Calu3 (cell line): ENCODE results near the gene HAUS3. TPM values are rescaled to one million over a fixed set of nuclear protein-coding genes. Genes with fewer than 3 reads are reported as not detected.

Source experiments
- BruUV-seq: library from RNA; stranded (reverse); fragments of 400-500 nt; replicated peaks from 2 replicates; lab custom pipeline; 2021; lab: Mats Ljungman, UMichigan
- CTCF ChIA-PET: fragments of 300-600 bp; sonication (Branson Sonifier 250); formaldehyde crosslinking; loops from one replicate; lab custom pipeline; 2022; ENCODE audit warnings: antibody characterized with exemption; lab: Charles Lee
- DNase-seq: peaks from one replicate; pipeline ENCODE4 v3.0.0; 2022
- H3K27ac Mint-ChIP-seq: one replicate; pipeline ENCODE4 v1.8.0; 2022; ENCODE audit warnings: mixed read lengths; ENCODE audit not compliant: unreplicated experiment
- H3K27me3 Mint-ChIP-seq: one replicate; pipeline ENCODE4 v1.8.0; 2022; ENCODE audit warnings: mixed read lengths; ENCODE audit not compliant: unreplicated experiment
- H3K36me3 Mint-ChIP-seq: one replicate; pipeline ENCODE4 v1.8.0; 2022; ENCODE audit warnings: mild to moderate bottlenecking, moderate library complexity, mixed read lengths; ENCODE audit not compliant: insufficient read depth, unreplicated experiment
- H3K4me1 Mint-ChIP-seq: one replicate; pipeline ENCODE4 v1.8.0; 2022; ENCODE audit warnings: mild to moderate bottlenecking, low read depth, mixed read lengths; ENCODE audit not compliant: unreplicated experiment
- H3K4me3 Mint-ChIP-seq: one replicate; pipeline ENCODE4 v1.8.0; 2022; ENCODE audit warnings: mild to moderate bottlenecking, low read depth, moderate library complexity, mixed read lengths; ENCODE audit not compliant: unreplicated experiment
- H3K9me3 Mint-ChIP-seq: one replicate; pipeline ENCODE4 v1.8.0; 2022; ENCODE audit warnings: low read depth, mixed read lengths; ENCODE audit not compliant: unreplicated experiment
- CTCF ChIP-seq: fragments of 200-600 bp; IDR thresholded peaks from one replicate; pipeline ENCODE4 v1.8.0; 2022; ENCODE audit warnings: antibody characterized with exemption; ENCODE audit not compliant: unreplicated experiment
- intact Hi-C: fragments of 100-400 bp; cut with micrococcal nuclease; formaldehyde crosslinking; loops from one replicate; pipeline ENCODE4 v1.10.0; 2022; ENCODE audit not compliant: unreplicated experiment
- total RNA-seq: library from RNA; stranded (reverse); gene quantifications from 2 replicates; pipeline ENCODE4 v1.2.3, GENCODE V29; 2022

Gene HAUS3
- total RNA-seq, 1 experiment from 2014 or later = 13.4 TPM

GRCh38 chr4:2248044-2248780 is 6.3 kb upstream of the HAUS3 start:
- no peak overlapping the region for H3K4me3 Mint-ChIP-seq
- intact Hi-C loops = no loop called here

GRCh38 chr4:2247128-2248043 is 5.5 kb upstream of the HAUS3 start:
- no TSS peak for BruUV-seq
- CTCF ChIA-PET = no interaction called here
- intact Hi-C loops = no loop called here
- no peak overlapping the region for H3K4me3 Mint-ChIP-seq
- no peaks in the 10 kb centered on the region for H3K9me3 Mint-ChIP-seq
- H3K4me1 Mint-ChIP-seq = peaks cover 9% of the 10 kb centered on the region
- no peak for DNase-seq
- no peak overlapping the region for H3K27ac Mint-ChIP-seq
- H3K27me3 Mint-ChIP-seq = peaks cover 14% of the 10 kb centered on the region
- H3K36me3 Mint-ChIP-seq = peaks cover 7% of the 10 kb centered on the region
- TF ChIP-seq CTCF = no peak

More at GRCh38 chr4:2248044-2248780, 6.3 kb upstream of the HAUS3 start:
- H3K27ac Mint-ChIP-seq = no peak overlapping the region
- H3K36me3 Mint-ChIP-seq = peaks cover 7% of the 10 kb centered on the region
- no peaks in the 10 kb centered on the region for H3K9me3 Mint-ChIP-seq
- no peak for TF ChIP-seq CTCF
- peaks cover 13% of the 10 kb centered on the region for H3K27me3 Mint-ChIP-seq
- CTCF ChIA-PET = no interaction called here
- DNase-seq = no peak
- H3K4me1 Mint-ChIP-seq = peaks cover 9% of the 10 kb centered on the region
- BruUV-seq = no TSS peak

- H3K4me3 Mint-ChIP-seq = no peak overlapping the region
- no peak overlapping the region for H3K27ac Mint-ChIP-seq
- H3K27me3 Mint-ChIP-seq = peaks cover 14% of the 10 kb centered on the region
- BruUV-seq = no TSS peak
- intact Hi-C loops = no loop called here
- TF ChIP-seq CTCF = no peak
- no peak for DNase-seq
- H3K9me3 Mint-ChIP-seq = no peaks in the 10 kb centered on the region
- H3K36me3 Mint-ChIP-seq = peaks cover 14% of the 10 kb centered on the region
- H3K4me1 Mint-ChIP-seq = peaks cover 9% of the 10 kb centered on the region
- CTCF ChIA-PET = no interaction called here
These were observed 4.6 kb upstream of the HAUS3 start for GRCh38 chr4:2246384-2247127.

GRCh38 chr4:2245787-2246275 is 3.9 kb upstream of the HAUS3 start:
- Mint-ChIP-seq H3K4me1 (peaks cover 11% of the 10 kb centered on the region), H3K9me3 (no peaks in the 10 kb centered on the region), H3K36me3 (peaks cover 21% of the 10 kb centered on the region), H3K27ac (no peak overlapping the region), H3K4me3 (no peak overlapping the region), H3K27me3 (peaks cover 14% of the 10 kb centered on the region)
- DNase-seq = no peak
- BruUV-seq = no TSS peak
- intact Hi-C loops = no loop called here
- no peak for TF ChIP-seq CTCF
- CTCF ChIA-PET = no interaction called here
